ENCODE results near the gene YWHAE. TPM values are rescaled to one million over a fixed set of nuclear protein-coding genes. Genes with fewer than 3 reads are reported as not detected.

YWHAE gene
- total and polyA plus RNA-seq, 9 of the 15 experiments (the other 6 are each of a cell fraction or from before 2014, with no cell fraction given) = 184 to 727 (median 448) TPM

DNA sequence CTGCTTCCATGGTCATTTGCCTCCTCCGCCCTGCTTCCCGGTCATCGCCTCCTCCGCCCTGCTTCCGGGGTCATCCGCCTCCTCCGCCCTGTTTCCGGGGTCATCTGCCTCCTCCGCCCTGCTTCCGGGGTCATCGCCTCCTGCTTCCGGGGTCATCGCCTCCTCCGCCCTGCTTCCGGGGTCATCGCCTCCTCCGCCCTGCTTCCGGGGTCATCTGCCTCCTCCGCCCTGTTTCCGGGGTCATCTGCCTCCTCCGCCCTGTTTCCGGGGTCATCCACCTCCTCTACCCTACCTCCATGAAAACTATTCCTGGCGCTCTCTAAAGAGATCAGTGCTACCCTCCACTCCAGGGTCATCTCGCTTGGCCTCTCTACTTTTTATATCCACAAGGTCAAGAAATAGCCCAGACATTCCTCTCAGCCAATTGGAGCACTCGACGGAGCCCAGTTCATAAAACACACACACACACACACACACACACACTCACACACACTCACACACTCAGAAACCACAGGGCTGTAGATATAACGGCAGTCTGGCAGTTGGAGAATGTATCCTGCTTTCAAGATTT, 75.7 kb downstream of the YWHAE start (continued):
- TF ChIP-seq, protein P1, sequence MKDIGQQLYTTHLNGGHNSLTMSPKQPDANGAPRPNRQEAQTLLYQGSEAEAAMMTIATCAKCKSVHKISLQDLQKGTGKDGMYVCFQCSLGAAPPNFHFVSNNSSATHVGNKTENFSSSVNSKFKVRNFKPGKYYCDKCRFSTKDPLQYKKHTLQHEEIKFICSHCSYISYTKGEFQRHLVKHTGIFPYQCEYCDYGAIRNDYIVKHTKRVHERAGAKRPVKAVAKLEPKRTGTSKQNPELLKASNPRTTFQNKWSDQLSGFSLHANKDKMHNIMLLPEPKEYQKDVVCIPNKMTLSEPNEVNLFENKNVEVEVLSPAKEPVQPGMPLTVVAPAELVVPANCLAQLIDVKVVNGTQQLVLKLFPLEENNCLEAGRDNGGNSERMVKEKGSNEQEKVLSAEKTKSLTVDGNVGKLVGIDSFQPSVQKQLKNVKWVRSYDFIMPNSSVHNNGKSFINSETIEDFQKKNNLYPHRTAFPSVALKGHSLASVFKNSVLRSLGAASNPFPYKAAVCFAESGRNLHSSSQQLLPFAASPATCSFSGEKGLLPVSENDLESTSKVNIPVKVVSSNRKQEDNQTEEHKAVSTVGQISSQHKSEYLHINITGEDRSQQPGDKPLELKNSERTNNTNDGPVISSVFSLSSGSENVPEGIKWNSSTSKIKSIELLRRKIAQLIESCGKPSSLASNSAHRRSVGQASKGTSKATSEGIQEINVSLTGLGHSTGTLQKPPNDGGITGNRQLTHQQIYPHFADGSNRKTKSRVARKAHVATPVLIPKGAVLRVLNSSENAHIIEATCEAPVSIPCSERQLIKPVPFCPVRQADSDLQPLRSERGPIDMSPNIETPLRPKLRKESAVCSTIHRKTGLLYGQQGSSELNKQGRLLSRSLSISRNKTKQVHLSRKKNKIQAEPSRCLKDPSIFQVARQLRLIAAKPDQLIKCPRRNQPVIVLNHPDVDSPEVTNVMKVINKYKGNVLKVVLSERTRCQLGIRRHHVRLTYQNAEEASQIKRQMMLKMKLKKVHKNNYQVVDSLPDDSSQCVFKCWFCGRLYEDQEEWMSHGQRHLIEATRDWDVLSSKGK (CRISPR knock-in tag; IDR thresholded peaks at IDR 0.05) = no peak
- no peak for TF ChIP-seq BCL6 (CRISPR knock-in tag; IDR thresholded peaks at IDR 0.05)
- TF ChIP-seq ZNF780A (CRISPR knock-in tag; IDR thresholded peaks at IDR 0.05) = no peak
- TF ChIP-seq ZEB2 (IDR thresholded peaks at IDR 0.05) = no peak
- TF ChIP-seq ILK (tag; IDR thresholded peaks at IDR 0.05; ENCODE audit: borderline replicate concordance, low read depth) = no peak
- TF ChIP-seq, protein P2, sequence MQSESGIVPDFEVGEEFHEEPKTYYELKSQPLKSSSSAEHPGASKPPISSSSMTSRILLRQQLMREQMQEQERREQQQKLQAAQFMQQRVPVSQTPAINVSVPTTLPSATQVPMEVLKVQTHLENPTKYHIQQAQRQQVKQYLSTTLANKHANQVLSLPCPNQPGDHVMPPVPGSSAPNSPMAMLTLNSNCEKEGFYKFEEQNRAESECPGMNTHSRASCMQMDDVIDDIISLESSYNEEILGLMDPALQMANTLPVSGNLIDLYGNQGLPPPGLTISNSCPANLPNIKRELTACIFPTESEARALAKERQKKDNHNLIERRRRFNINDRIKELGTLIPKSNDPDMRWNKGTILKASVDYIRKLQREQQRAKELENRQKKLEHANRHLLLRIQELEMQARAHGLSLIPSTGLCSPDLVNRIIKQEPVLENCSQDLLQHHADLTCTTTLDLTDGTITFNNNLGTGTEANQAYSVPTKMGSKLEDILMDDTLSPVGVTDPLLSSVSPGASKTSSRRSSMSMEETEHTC (IDR thresholded peaks at IDR 0.05) = no peak
- no peak for TF ChIP-seq CCNT2 (IDR thresholded peaks at IDR 0.05; ENCODE audit: borderline replicate concordance, extremely low read depth, insufficient read length, low read depth, low read length)
- TF ChIP-seq, protein P3, sequence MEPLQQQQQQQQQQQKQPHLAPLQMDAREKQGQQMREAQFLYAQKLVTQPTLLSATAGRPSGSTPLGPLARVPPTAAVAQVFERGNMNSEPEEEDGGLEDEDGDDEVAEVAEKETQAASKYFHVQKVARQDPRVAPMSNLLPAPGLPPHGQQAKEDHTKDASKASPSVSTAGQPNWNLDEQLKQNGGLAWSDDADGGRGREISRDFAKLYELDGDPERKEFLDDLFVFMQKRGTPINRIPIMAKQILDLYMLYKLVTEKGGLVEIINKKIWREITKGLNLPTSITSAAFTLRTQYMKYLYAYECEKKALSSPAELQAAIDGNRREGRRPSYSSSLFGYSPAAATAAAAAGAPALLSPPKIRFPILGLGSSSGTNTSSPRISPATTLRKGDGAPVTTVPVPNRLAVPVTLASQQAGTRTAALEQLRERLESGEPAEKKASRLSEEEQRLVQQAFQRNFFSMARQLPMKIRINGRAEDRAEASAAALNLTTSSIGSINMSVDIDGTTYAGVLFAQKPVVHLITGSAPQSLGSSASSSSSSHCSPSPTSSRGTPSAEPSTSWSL (CRISPR knock-in tag; IDR thresholded peaks at IDR 0.05; ENCODE audit: borderline replicate concordance) = no peak

Data from K562 (cell line).